Measurements from ENCODE around the gene TMEM59L. TPM values are rescaled to one million over a fixed set of nuclear protein-coding genes. Genes with fewer than 3 reads are reported as not detected.

The TMEM59L gene
- polyA plus RNA-seq, 1 of the 3 experiments (the other 2 are of a cell fraction) = 9.6 TPM

GRCh38 chr19:18590273-18591272 lies 22.1 kb upstream of the TMEM59L start (continued):
- TF ChIP-seq, protein P1, sequence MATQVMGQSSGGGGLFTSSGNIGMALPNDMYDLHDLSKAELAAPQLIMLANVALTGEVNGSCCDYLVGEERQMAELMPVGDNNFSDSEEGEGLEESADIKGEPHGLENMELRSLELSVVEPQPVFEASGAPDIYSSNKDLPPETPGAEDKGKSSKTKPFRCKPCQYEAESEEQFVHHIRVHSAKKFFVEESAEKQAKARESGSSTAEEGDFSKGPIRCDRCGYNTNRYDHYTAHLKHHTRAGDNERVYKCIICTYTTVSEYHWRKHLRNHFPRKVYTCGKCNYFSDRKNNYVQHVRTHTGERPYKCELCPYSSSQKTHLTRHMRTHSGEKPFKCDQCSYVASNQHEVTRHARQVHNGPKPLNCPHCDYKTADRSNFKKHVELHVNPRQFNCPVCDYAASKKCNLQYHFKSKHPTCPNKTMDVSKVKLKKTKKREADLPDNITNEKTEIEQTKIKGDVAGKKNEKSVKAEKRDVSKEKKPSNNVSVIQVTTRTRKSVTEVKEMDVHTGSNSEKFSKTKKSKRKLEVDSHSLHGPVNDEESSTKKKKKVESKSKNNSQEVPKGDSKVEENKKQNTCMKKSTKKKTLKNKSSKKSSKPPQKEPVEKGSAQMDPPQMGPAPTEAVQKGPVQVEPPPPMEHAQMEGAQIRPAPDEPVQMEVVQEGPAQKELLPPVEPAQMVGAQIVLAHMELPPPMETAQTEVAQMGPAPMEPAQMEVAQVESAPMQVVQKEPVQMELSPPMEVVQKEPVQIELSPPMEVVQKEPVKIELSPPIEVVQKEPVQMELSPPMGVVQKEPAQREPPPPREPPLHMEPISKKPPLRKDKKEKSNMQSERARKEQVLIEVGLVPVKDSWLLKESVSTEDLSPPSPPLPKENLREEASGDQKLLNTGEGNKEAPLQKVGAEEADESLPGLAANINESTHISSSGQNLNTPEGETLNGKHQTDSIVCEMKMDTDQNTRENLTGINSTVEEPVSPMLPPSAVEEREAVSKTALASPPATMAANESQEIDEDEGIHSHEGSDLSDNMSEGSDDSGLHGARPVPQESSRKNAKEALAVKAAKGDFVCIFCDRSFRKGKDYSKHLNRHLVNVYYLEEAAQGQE (IDR thresholded peaks at IDR 0.05; ENCODE audit: low read depth, low read length) = no peak
- no peak for TF ChIP-seq NRF1 (IDR thresholded peaks at IDR 0.05; ENCODE audit: low read depth, low read length)
- TF ChIP-seq RFX5 (IDR thresholded peaks at IDR 0.05; ENCODE audit: low read length) = peak; percentile 88
- TF ChIP-seq NFIC (IDR thresholded peaks at IDR 0.05; ENCODE audit: borderline replicate concordance) = no peak
- no peak for TF ChIP-seq JUND (IDR thresholded peaks at IDR 0.05)
- TF ChIP-seq, protein P2, sequence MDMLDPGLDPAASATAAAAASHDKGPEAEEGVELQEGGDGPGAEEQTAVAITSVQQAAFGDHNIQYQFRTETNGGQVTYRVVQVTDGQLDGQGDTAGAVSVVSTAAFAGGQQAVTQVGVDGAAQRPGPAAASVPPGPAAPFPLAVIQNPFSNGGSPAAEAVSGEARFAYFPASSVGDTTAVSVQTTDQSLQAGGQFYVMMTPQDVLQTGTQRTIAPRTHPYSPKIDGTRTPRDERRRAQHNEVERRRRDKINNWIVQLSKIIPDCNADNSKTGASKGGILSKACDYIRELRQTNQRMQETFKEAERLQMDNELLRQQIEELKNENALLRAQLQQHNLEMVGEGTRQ (IDR thresholded peaks at IDR 0.05; ENCODE audit: borderline replicate concordance, low read depth, low read length) = no peak
- no peak for TF ChIP-seq FOSL2 (IDR thresholded peaks at IDR 0.05; ENCODE audit: borderline replicate concordance, low read depth)
- no peak for TF ChIP-seq USF1 (IDR thresholded peaks at IDR 0.05; ENCODE audit: borderline replicate concordance, low read depth)
- TF ChIP-seq MXI1 (IDR thresholded peaks at IDR 0.05; ENCODE audit: low read depth, low read length) = peak; percentile 71
- no peak for TF ChIP-seq TCF12 (IDR thresholded peaks at IDR 0.05)
- peak; percentile 65 for TF ChIP-seq RAD21 (IDR thresholded peaks at IDR 0.05; ENCODE audit: low read length)
- 0 out of 4 replicates have a peak, but pooled peaks of 1 of the 2 experiments have one; percentile 30 for TF ChIP-seq EP300 (IDR thresholded peaks at IDR 0.05; ENCODE audit: borderline replicate concordance in 1 of 2, low read depth in 1 of 2, low read length in 1 of 2)
- no peak for TF ChIP-seq EZH2phosphoT487 (IDR thresholded peaks at IDR 0.05; ENCODE audit: borderline replicate concordance, low read depth)
- TF ChIP-seq TAF1 (IDR thresholded peaks at IDR 0.05; ENCODE audit: borderline replicate concordance, low read depth, low read length) = peak; percentile 45; the same call in 1 of the 2 replicates
- TF ChIP-seq SMC3 (IDR thresholded peaks at IDR 0.05; ENCODE audit: low read depth, low read length) = peak; percentile 55
- TF ChIP-seq CHD2 (IDR thresholded peaks at IDR 0.05; ENCODE audit: low read length, partially characterized antibody) = peak; percentile 61
- no peak for TF ChIP-seq FOXM1 (IDR thresholded peaks at IDR 0.05; ENCODE audit: low read depth)
- no peak for TF ChIP-seq YY1 (IDR thresholded peaks at IDR 0.05; ENCODE audit: low read depth)
- TF ChIP-seq, protein P3, sequence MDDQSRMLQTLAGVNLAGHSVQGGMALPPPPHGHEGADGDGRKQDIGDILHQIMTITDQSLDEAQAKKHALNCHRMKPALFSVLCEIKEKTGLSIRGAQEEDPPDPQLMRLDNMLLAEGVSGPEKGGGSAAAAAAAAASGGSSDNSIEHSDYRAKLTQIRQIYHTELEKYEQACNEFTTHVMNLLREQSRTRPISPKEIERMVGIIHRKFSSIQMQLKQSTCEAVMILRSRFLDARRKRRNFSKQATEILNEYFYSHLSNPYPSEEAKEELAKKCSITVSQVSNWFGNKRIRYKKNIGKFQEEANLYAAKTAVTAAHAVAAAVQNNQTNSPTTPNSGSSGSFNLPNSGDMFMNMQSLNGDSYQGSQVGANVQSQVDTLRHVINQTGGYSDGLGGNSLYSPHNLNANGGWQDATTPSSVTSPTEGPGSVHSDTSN (IDR thresholded peaks at IDR 0.05) = no peak
- TF ChIP-seq MAX (IDR thresholded peaks at IDR 0.05; ENCODE audit: low read depth) = peak; percentile 51; the same call in 1 of the 2 replicates
- TF ChIP-seq FOXJ3 (CRISPR knock-in tag; IDR thresholded peaks at IDR 0.05) = no peak
- no peak for TF ChIP-seq GABPA (IDR thresholded peaks at IDR 0.05; ENCODE audit: low read depth)

Measured in SK-N-SH (cell line).